BE2C (cell line): ENCODE data around the gene BTBD2.
A peak's percentile ranks its signal among the peaks of the same experiment; 100 is the strongest.

Experiments used
- DNase-seq: peaks from one replicate; pipeline ENCODE4 v3.0.0-alpha.2; 2020
- H3K27me3 ChIP-seq: fragments of 250-450 bp; sonication (Bioruptor Pico); 2 replicates; pipeline ENCODE4 v1.5.1; 2020; ENCODE audit warnings: mild to moderate bottlenecking
- H3K36me3 ChIP-seq: fragments of 250-450 bp; sonication (Bioruptor Pico); 2 replicates; pipeline ENCODE4 v1.5.1; 2020; ENCODE audit warnings: mild to moderate bottlenecking
- H3K4me1 ChIP-seq: fragments of 250-450 bp; sonication (Bioruptor Pico); 2 replicates; pipeline ENCODE4 v1.5.1; 2020
- H3K4me3 ChIP-seq: 2 replicates; pipeline ENCODE4 v1.5.1; 2011; ENCODE audit warnings: low read depth, low read length
- H3K9me3 ChIP-seq: fragments of 250-450 bp; sonication (Bioruptor Pico); 2 replicates; pipeline ENCODE4 v1.5.1; 2020
- TF ChIP-seq, protein P1 (sequence below): IDR thresholded peaks from 2 replicates; pipeline ENCODE4 v1.5.1; 2012; ENCODE audit warnings: mild to moderate bottlenecking, low read depth, low read length

BTBD2 gene

GRCh38 chr19:2050991-2051772 lies 35.7 kb upstream of the BTBD2 start, which contains the start of gene MKNK2:
Gene MKNK2 (minus strand): TSS chr19:2051244. CDS start chr19:2050851, 393 bp downstream.
- H3K36me3 ChIP-seq: peaks cover 10% of the 10 kb centered on the region
- H3K4me3 ChIP-seq: peak within 1 kb of the TSS; percentile 92
- TF ChIP-seq, protein P1, sequence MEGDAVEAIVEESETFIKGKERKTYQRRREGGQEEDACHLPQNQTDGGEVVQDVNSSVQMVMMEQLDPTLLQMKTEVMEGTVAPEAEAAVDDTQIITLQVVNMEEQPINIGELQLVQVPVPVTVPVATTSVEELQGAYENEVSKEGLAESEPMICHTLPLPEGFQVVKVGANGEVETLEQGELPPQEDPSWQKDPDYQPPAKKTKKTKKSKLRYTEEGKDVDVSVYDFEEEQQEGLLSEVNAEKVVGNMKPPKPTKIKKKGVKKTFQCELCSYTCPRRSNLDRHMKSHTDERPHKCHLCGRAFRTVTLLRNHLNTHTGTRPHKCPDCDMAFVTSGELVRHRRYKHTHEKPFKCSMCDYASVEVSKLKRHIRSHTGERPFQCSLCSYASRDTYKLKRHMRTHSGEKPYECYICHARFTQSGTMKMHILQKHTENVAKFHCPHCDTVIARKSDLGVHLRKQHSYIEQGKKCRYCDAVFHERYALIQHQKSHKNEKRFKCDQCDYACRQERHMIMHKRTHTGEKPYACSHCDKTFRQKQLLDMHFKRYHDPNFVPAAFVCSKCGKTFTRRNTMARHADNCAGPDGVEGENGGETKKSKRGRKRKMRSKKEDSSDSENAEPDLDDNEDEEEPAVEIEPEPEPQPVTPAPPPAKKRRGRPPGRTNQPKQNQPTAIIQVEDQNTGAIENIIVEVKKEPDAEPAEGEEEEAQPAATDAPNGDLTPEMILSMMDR: peak; percentile 44
- no peaks in the 10 kb centered on the region for H3K27me3 ChIP-seq
- H3K9me3 ChIP-seq: no peaks in the 10 kb centered on the region
- DNase-seq: peak; percentile 96
- peaks cover 7% of the 10 kb centered on the region for H3K4me1 ChIP-seq

DNA sequence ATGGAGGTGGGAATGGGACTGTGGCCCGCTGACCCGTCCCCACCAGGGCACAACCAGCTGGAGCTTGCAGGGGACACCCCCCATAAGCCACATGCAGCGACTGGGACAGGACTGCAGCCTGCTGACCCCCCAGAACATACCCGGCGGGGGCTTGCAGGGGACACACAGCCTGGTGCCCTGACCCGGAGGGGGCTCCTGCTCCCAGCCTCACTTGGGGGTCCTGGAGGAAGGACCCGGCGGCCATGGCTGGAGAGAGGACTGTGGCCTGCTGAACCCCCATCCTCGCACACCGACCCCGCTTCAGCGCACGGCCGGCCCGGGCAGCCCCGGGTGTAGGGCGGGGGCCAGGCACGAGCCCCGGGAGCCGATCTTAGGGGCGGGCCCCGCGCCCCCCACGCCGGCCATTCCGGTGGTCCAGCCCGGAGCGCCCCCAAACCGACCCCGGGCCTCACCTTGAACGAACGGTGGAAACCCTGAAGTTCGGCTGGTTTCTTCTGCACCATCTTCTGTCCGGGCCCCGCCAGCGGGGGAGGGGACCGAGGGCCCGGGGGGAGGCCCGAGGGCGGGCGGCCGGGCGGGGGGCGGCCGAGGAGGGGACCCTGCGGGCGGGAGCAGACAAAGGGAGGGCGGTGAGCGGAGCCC lies 35.0 kb upstream of the BTBD2 start:
- H3K27me3 ChIP-seq: no peaks in the 10 kb centered on the region
- H3K4me1 ChIP-seq: peaks cover 7% of the 10 kb centered on the region
- TF ChIP-seq, protein P1: no peak
- H3K4me3 ChIP-seq: peak overlapping the region; percentile 92
- H3K36me3 ChIP-seq: peaks cover 17% of the 10 kb centered on the region
- H3K9me3 ChIP-seq: no peaks in the 10 kb centered on the region
- DNase-seq: no peak

DNA sequence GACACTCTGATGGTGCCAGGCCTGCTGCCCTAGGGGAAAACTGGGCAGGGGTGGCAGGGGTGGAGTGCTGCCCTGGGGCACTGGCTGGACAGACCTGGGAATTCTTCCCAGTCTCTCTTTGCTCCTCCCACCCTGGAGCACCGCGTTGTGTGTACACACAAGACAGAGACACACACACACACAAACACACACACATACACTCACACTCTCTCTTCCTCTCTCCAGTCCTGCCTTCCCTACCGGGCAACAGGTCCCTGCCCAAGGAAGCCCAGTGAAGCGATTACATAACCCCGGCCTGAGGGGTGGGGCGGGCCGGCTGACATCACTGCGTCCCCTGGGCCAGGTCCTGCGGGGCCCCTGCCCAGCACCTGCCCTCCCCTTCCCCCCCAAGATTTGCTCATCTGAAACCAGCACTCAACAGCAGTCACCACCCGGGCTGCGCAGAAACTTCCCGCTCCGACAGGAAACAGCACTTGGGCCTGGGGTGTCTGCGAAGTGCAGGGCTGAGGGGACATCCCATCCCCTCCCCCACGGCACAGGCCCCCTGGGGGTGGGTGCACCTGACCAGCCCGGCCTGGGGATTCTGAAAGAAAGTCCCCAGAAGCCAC lies 34.3 kb upstream of the BTBD2 start:
- Histone ChIP-seq H3K4me1 (peaks cover 7% of the 10 kb centered on the region), H3K27me3 (no peaks in the 10 kb centered on the region), H3K36me3 (peaks cover 18% of the 10 kb centered on the region), H3K4me3 (peak overlapping the region; percentile 92), H3K9me3 (no peaks in the 10 kb centered on the region)
- TF ChIP-seq, protein P1: no peak
- peak; percentile 71 for DNase-seq

DNA sequence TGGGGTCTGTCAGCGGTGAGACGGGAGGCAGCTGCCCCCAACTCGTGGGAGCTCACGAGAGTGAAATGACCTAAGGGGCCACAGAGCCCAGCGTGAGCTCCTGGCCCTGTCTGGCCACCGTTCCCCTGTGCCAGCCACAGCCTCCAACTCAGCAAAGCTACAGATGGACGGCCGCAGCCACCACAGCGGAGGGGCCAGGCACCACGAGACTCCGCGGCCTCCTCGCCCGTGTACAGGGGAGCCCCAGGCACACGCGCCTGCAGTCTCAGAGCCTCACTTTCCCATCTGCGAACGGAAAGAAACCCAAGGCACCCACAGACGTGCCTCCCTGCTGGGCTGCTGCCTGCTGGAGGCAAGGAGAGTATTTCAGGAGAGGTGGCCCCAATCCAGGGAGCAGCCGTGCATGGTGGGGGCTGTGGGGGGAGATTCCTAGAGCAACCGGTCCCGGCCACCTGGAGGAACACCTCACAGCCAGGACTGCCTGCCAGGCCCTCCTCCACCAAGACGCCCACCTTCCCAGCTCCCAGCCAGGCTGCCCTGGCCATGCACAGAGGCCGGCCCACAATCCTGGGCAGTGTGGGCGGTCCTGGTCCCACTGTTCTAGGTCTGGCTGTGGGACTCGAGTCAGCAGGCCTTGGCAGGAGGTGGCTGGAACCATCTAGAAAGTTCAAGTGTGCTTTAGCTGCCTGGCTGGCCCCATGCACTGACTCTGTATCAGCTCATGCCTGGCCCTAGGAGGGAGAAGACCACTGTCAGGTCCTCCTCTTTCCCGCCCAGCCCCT lies 33.6 kb upstream of the BTBD2 start:
- peak overlapping the region; percentile 92 for H3K4me3 ChIP-seq
- TF ChIP-seq, protein P1: no peak
- H3K36me3 ChIP-seq: peaks cover 18% of the 10 kb centered on the region
- no peaks in the 10 kb centered on the region for H3K9me3 ChIP-seq
- DNase-seq: no peak
- peaks cover 7% of the 10 kb centered on the region for H3K4me1 ChIP-seq
- H3K27me3 ChIP-seq: no peaks in the 10 kb centered on the region

DNA sequence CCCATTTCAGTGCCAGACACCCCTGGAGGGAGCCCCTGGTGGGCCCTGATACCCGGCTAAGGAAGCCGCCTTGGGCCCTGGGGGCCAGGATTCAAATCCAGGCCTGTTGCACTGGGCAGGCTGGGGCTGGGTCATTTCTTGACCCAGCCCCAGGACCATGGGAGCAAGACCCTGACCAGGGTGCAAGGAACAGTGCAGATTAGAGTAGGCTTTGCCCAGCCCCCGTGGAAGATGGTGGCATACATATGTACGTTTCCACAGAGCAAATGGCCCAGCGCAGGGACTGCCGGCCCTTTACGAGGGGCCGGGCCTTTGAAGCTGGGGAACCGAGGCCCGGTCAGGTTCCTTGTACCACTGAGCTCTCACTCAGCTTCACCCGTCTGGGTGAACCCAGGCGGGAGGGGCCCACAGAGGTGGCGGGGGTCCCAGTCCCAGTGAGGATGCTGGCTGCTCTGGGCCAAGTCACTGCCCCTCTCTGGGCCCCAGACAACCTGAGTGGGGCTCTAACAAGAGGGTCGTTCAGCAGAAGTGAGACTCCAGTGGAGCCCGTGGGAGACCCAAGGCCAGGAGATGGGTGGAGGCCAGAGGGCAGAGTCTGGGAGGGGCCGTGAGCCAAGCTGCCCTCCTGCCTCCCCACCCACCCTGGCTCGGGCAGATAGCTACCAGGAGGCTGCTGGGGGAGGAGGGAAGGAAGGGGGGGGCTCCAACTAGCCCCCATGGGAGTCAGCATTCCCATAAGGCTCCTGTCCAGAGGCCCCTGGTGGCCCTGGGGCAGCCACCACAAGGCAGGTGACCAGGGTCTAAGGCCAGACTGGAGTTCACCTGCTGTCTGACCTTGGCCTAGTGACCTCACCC lies 32.8 kb upstream of the BTBD2 start:
- DNase-seq: no peak
- H3K4me3 ChIP-seq: no peak overlapping the region
- no peaks in the 10 kb centered on the region for H3K27me3 ChIP-seq
- H3K36me3 ChIP-seq: peaks cover 20% of the 10 kb centered on the region
- H3K9me3 ChIP-seq: no peaks in the 10 kb centered on the region
- TF ChIP-seq, protein P1: no peak
- peaks cover 8% of the 10 kb centered on the region for H3K4me1 ChIP-seq
